Astrocyte (in vitro differentiated cells and primary cell): ENCODE data around the gene ADGRD1. TPM values are rescaled to one million over a fixed set of nuclear protein-coding genes. Genes with fewer than 3 reads are reported as not detected.

Source experiments
- DNase-seq: peaks from one replicate; pipeline ENCODE4 v3.0.0-alpha.2; 2010; ENCODE audit warnings: low read depth
- FAIRE-seq: peaks from 2 replicates; lab custom pipeline; 2011; peaks lifted over from hg19 to GRCh38; lab: Jason Lieb, UNC
- H2AFZ ChIP-seq: 2 replicates; pipeline ENCODE4 v1.6.0; 2012; ENCODE audit warnings: low read depth, low read length, inconsistent platforms
- H3K27ac ChIP-seq: 2 replicates; pipeline ENCODE4 v1.5.1; 2011; ENCODE audit warnings: low read depth, low read length, inconsistent platforms
- H3K27me3 ChIP-seq: 2 replicates; pipeline ENCODE4 v1.6.0; 2011; ENCODE audit warnings: low read length, inconsistent platforms; ENCODE audit not compliant: insufficient read depth
- H3K36me3 ChIP-seq: 2 replicates; pipeline ENCODE4 v1.5.1; 2011; ENCODE audit warnings: low read length, inconsistent platforms; ENCODE audit not compliant: insufficient read depth
- H3K4me1 ChIP-seq: 2 replicates; pipeline ENCODE4 v1.5.1; 2011; ENCODE audit warnings: low read length, inconsistent platforms; ENCODE audit not compliant: insufficient read depth
- H3K4me2 ChIP-seq: 2 replicates; pipeline ENCODE4 v1.6.0; 2012; ENCODE audit warnings: low read length, inconsistent platforms
- H3K4me3 ChIP-seq: 2 replicates; pipeline ENCODE4 v1.5.1; 2011; ENCODE audit warnings: low read depth, mild to moderate bottlenecking, low read length, inconsistent platforms; ENCODE audit not compliant: insufficient read depth
- H3K79me2 ChIP-seq: 2 replicates; pipeline ENCODE4 v1.6.0; 2012; ENCODE audit warnings: mild to moderate bottlenecking, low read length, inconsistent platforms; ENCODE audit not compliant: insufficient read depth
- H3K9ac ChIP-seq: 2 replicates; pipeline ENCODE4 v1.6.0; 2012; ENCODE audit warnings: mild to moderate bottlenecking, low read length, inconsistent platforms
- H3K9me3 ChIP-seq: 2 replicates; pipeline ENCODE4 v1.5.1; 2012; ENCODE audit warnings: low read depth, mild to moderate bottlenecking, low read length, inconsistent platforms; ENCODE audit not compliant: insufficient read depth
- H4K20me1 ChIP-seq: 2 replicates; pipeline ENCODE4 v1.6.0; 2012; ENCODE audit warnings: low read length, inconsistent platforms; ENCODE audit not compliant: insufficient read depth
- H3K27ac Mint-ChIP-seq: one replicate; pipeline ENCODE4 v1.8.0; 2021; ENCODE audit warnings: mild to moderate bottlenecking, mixed read lengths; ENCODE audit not compliant: unreplicated experiment
- H3K27me3 Mint-ChIP-seq: one replicate; pipeline ENCODE4 v1.8.0; 2021; ENCODE audit warnings: low read depth, mixed read lengths; ENCODE audit not compliant: unreplicated experiment
- H3K36me3 Mint-ChIP-seq: one replicate; pipeline ENCODE4 v1.8.0; 2021; ENCODE audit warnings: low read depth, mixed read lengths; ENCODE audit not compliant: unreplicated experiment
- H3K4me1 Mint-ChIP-seq: one replicate; pipeline ENCODE4 v1.8.0; 2021; ENCODE audit warnings: low read depth, mixed read lengths; ENCODE audit not compliant: unreplicated experiment
- H3K4me3 Mint-ChIP-seq: one replicate; pipeline ENCODE4 v1.8.0; 2021; ENCODE audit warnings: mild to moderate bottlenecking, moderate library complexity, mixed read lengths; ENCODE audit not compliant: unreplicated experiment
- H3K9me3 Mint-ChIP-seq: one replicate; pipeline ENCODE4 v1.8.0; 2021; ENCODE audit warnings: mild to moderate bottlenecking, mixed read lengths; ENCODE audit not compliant: unreplicated experiment
- EZH2 ChIP-seq: IDR thresholded peaks from 2 replicates; pipeline ENCODE4 v1.6.1; 2012; ENCODE audit warnings: mild to moderate bottlenecking, low read length, inconsistent platforms; ENCODE audit not compliant: insufficient read depth
- total RNA-seq: library from RNA; stranded (reverse); gene quantifications from 2 replicates; pipeline ENCODE4 v1.2.1, GENCODE V29; 2021
- TF ChIP-seq, protein P1 (sequence below): IDR thresholded peaks from 2 replicates; pipeline ENCODE4 v1.5.1; 2011; ENCODE audit warnings: low read depth, mild to moderate bottlenecking, inconsistent platforms, low read length, moderate library complexity; ENCODE audit not compliant: insufficient read depth

Gene ADGRD1
- total RNA-seq, 1 donor from 2014 or later: 3.0 TPM

DNA sequence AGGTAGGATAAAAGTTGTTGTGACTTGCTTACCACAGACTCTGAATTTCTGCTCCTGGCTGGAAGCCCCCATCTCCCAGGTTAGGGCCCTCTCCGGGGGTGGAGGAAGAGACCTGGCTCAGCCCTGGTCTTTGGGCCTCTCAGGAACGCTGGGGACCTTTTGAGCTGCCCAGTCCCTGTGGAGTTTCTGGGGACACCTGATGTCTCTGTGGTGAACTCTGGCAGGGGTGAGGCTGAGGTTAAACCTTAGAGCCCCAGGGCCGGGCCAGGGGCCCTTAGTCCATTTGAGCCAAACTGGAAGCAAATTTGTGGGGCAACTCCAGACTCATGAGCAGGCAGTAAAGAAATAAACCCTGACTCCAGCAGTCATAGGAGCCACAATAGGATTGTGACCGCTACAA, 112.1 kb downstream of the ADGRD1 start:
- no peak overlapping the region for H2AFZ ChIP-seq
- H3K9me3 ChIP-seq: no peaks in the 10 kb centered on the region
- H3K9ac ChIP-seq: no peak overlapping the region
- no peaks in the 10 kb centered on the region for H3K27me3 ChIP-seq
- H3K4me3 ChIP-seq: no peak overlapping the region
- FAIRE-seq (no peak), DNase-seq (no peak)
- Mint-ChIP-seq H3K9me3 (peaks cover 7% of the 10 kb centered on the region), H3K27me3 (peaks cover 34% of the 10 kb centered on the region), H3K36me3 (no peaks in the 10 kb centered on the region), H3K4me1 (no peaks in the 10 kb centered on the region), H3K4me3 (no peak overlapping the region), H3K27ac (no peak overlapping the region)
- H3K27ac ChIP-seq: no peak overlapping the region
- H3K36me3 ChIP-seq: no peaks in the 10 kb centered on the region
- H3K4me1 ChIP-seq: no peaks in the 10 kb centered on the region
- no peaks in the 10 kb centered on the region for H3K79me2 ChIP-seq
- TF ChIP-seq, protein P1, sequence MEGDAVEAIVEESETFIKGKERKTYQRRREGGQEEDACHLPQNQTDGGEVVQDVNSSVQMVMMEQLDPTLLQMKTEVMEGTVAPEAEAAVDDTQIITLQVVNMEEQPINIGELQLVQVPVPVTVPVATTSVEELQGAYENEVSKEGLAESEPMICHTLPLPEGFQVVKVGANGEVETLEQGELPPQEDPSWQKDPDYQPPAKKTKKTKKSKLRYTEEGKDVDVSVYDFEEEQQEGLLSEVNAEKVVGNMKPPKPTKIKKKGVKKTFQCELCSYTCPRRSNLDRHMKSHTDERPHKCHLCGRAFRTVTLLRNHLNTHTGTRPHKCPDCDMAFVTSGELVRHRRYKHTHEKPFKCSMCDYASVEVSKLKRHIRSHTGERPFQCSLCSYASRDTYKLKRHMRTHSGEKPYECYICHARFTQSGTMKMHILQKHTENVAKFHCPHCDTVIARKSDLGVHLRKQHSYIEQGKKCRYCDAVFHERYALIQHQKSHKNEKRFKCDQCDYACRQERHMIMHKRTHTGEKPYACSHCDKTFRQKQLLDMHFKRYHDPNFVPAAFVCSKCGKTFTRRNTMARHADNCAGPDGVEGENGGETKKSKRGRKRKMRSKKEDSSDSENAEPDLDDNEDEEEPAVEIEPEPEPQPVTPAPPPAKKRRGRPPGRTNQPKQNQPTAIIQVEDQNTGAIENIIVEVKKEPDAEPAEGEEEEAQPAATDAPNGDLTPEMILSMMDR: no peak
- no peak for TF ChIP-seq EZH2
- H4K20me1 ChIP-seq: no peaks in the 10 kb centered on the region
- H3K4me2 ChIP-seq: no peak overlapping the region

DNA sequence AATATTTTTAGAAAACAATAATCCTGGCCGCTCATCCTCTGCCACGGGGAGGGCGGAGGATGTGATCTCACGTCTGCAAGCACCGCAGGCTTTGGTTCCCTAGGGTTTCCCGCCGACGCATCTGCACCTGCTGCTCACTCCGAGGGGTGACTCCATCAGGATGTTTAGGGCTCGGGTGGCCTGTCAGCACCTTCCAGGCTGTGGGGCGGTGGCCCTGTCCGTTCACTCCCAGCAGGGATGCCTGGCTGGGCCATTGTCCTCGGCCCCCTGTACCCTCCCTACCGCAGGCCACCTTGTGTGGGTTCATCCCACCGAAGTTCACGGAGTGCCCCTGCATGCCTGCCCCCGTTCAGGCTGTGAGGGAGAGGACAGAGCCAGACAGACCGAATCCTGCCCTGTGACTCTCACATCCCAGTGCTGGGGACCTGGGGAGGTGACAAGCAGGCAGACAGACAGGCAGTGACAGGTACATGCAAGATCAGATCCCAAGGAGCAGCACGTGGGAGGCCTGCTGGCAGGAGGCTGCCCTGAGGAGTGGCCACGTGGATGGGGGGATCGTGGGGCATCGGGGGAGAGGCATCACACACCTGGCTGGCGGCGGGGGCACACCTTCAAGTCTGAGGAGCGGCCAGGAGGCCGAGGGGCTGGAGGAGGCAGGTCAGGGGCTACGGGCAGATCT, 112.6 kb downstream of the ADGRD1 start:
- no peak for TF ChIP-seq EZH2
- TF ChIP-seq, protein P1: no peak
- Histone ChIP-seq H3K27me3 (no peaks in the 10 kb centered on the region), H3K4me1 (no peaks in the 10 kb centered on the region), H3K4me2 (no peak overlapping the region), H3K9ac (no peak overlapping the region), H4K20me1 (no peaks in the 10 kb centered on the region), H3K9me3 (no peaks in the 10 kb centered on the region), H3K79me2 (no peaks in the 10 kb centered on the region), H3K4me3 (no peak overlapping the region), H3K36me3 (no peaks in the 10 kb centered on the region), H2AFZ (no peak overlapping the region), H3K27ac (no peak overlapping the region)
- Mint-ChIP-seq H3K27ac (no peak overlapping the region), H3K9me3 (peaks cover 6% of the 10 kb centered on the region), H3K36me3 (no peaks in the 10 kb centered on the region), H3K4me1 (no peaks in the 10 kb centered on the region), H3K4me3 (no peak overlapping the region), H3K27me3 (peaks cover 34% of the 10 kb centered on the region)
- FAIRE-seq: no peak
- no peak for DNase-seq

GRCh38 chr12:131066886-131067490, 113.3 kb downstream of the ADGRD1 start:
- Mint-ChIP-seq H3K4me3 (no peak overlapping the region), H3K4me1 (no peaks in the 10 kb centered on the region), H3K9me3 (peaks cover 2% of the 10 kb centered on the region), H3K27ac (no peak overlapping the region), H3K27me3 (peaks cover 34% of the 10 kb centered on the region), H3K36me3 (no peaks in the 10 kb centered on the region)
- no peak for DNase-seq
- H3K36me3 ChIP-seq: no peaks in the 10 kb centered on the region
- no peak overlapping the region for H3K27ac ChIP-seq
- no peak for TF ChIP-seq EZH2
- TF ChIP-seq, protein P1: no peak
- H3K4me3 ChIP-seq: no peak overlapping the region
- no peak overlapping the region for H3K9ac ChIP-seq
- no peak for FAIRE-seq
- H4K20me1 ChIP-seq: no peaks in the 10 kb centered on the region
- H3K4me1 ChIP-seq: no peaks in the 10 kb centered on the region
- no peak overlapping the region for H3K4me2 ChIP-seq
- H2AFZ ChIP-seq: no peak overlapping the region
- no peaks in the 10 kb centered on the region for H3K9me3 ChIP-seq
- H3K27me3 ChIP-seq: no peaks in the 10 kb centered on the region
- no peaks in the 10 kb centered on the region for H3K79me2 ChIP-seq
